Astrocyte (in vitro differentiated cells and primary cell): ENCODE results near the gene TSPAN4. TPM values are rescaled to one million over a fixed set of nuclear protein-coding genes. Genes with fewer than 3 reads are reported as not detected.

ENCODE experiments used
- DNase-seq: peaks from one replicate; pipeline ENCODE4 v3.0.0-alpha.2; 2010; ENCODE audit warnings: low read depth
- FAIRE-seq: peaks from 2 replicates; lab custom pipeline; 2011; peaks lifted over from hg19 to GRCh38; lab: Jason Lieb, UNC
- H2AFZ ChIP-seq: 2 replicates; pipeline ENCODE4 v1.6.0; 2012; ENCODE audit warnings: low read depth, low read length, inconsistent platforms
- H3K27ac ChIP-seq: 2 replicates; pipeline ENCODE4 v1.5.1; 2011; ENCODE audit warnings: low read depth, low read length, inconsistent platforms
- H3K27me3 ChIP-seq: 2 replicates; pipeline ENCODE4 v1.6.0; 2011; ENCODE audit warnings: low read length, inconsistent platforms; ENCODE audit not compliant: insufficient read depth
- H3K36me3 ChIP-seq: 2 replicates; pipeline ENCODE4 v1.5.1; 2011; ENCODE audit warnings: low read length, inconsistent platforms; ENCODE audit not compliant: insufficient read depth
- H3K4me1 ChIP-seq: 2 replicates; pipeline ENCODE4 v1.5.1; 2011; ENCODE audit warnings: low read length, inconsistent platforms; ENCODE audit not compliant: insufficient read depth
- H3K4me2 ChIP-seq: 2 replicates; pipeline ENCODE4 v1.6.0; 2012; ENCODE audit warnings: low read length, inconsistent platforms
- H3K4me3 ChIP-seq: 2 replicates; pipeline ENCODE4 v1.5.1; 2011; ENCODE audit warnings: low read depth, mild to moderate bottlenecking, low read length, inconsistent platforms; ENCODE audit not compliant: insufficient read depth
- H3K79me2 ChIP-seq: 2 replicates; pipeline ENCODE4 v1.6.0; 2012; ENCODE audit warnings: mild to moderate bottlenecking, low read length, inconsistent platforms; ENCODE audit not compliant: insufficient read depth
- H3K9ac ChIP-seq: 2 replicates; pipeline ENCODE4 v1.6.0; 2012; ENCODE audit warnings: mild to moderate bottlenecking, low read length, inconsistent platforms
- H3K9me3 ChIP-seq: 2 replicates; pipeline ENCODE4 v1.5.1; 2012; ENCODE audit warnings: low read depth, mild to moderate bottlenecking, low read length, inconsistent platforms; ENCODE audit not compliant: insufficient read depth
- H4K20me1 ChIP-seq: 2 replicates; pipeline ENCODE4 v1.6.0; 2012; ENCODE audit warnings: low read length, inconsistent platforms; ENCODE audit not compliant: insufficient read depth
- H3K27ac Mint-ChIP-seq: one replicate; pipeline ENCODE4 v1.8.0; 2021; ENCODE audit warnings: mild to moderate bottlenecking, mixed read lengths; ENCODE audit not compliant: unreplicated experiment
- H3K27me3 Mint-ChIP-seq: one replicate; pipeline ENCODE4 v1.8.0; 2021; ENCODE audit warnings: low read depth, mixed read lengths; ENCODE audit not compliant: unreplicated experiment
- H3K36me3 Mint-ChIP-seq: one replicate; pipeline ENCODE4 v1.8.0; 2021; ENCODE audit warnings: low read depth, mixed read lengths; ENCODE audit not compliant: unreplicated experiment
- H3K4me1 Mint-ChIP-seq: one replicate; pipeline ENCODE4 v1.8.0; 2021; ENCODE audit warnings: low read depth, mixed read lengths; ENCODE audit not compliant: unreplicated experiment
- H3K4me3 Mint-ChIP-seq: one replicate; pipeline ENCODE4 v1.8.0; 2021; ENCODE audit warnings: mild to moderate bottlenecking, moderate library complexity, mixed read lengths; ENCODE audit not compliant: unreplicated experiment
- H3K9me3 Mint-ChIP-seq: one replicate; pipeline ENCODE4 v1.8.0; 2021; ENCODE audit warnings: mild to moderate bottlenecking, mixed read lengths; ENCODE audit not compliant: unreplicated experiment
- EZH2 ChIP-seq: IDR thresholded peaks from 2 replicates; pipeline ENCODE4 v1.6.1; 2012; ENCODE audit warnings: mild to moderate bottlenecking, low read length, inconsistent platforms; ENCODE audit not compliant: insufficient read depth
- total RNA-seq: library from RNA; stranded (reverse); gene quantifications from 2 replicates; pipeline ENCODE4 v1.2.1, GENCODE V29; 2021
- TF ChIP-seq, protein P1 (sequence below): IDR thresholded peaks from 2 replicates; pipeline ENCODE4 v1.5.1; 2011; ENCODE audit warnings: low read depth, mild to moderate bottlenecking, inconsistent platforms, low read length, moderate library complexity; ENCODE audit not compliant: insufficient read depth

The TSPAN4 gene
- total RNA-seq, 1 donor from 2014 or later: 69.5 TPM

DNA sequence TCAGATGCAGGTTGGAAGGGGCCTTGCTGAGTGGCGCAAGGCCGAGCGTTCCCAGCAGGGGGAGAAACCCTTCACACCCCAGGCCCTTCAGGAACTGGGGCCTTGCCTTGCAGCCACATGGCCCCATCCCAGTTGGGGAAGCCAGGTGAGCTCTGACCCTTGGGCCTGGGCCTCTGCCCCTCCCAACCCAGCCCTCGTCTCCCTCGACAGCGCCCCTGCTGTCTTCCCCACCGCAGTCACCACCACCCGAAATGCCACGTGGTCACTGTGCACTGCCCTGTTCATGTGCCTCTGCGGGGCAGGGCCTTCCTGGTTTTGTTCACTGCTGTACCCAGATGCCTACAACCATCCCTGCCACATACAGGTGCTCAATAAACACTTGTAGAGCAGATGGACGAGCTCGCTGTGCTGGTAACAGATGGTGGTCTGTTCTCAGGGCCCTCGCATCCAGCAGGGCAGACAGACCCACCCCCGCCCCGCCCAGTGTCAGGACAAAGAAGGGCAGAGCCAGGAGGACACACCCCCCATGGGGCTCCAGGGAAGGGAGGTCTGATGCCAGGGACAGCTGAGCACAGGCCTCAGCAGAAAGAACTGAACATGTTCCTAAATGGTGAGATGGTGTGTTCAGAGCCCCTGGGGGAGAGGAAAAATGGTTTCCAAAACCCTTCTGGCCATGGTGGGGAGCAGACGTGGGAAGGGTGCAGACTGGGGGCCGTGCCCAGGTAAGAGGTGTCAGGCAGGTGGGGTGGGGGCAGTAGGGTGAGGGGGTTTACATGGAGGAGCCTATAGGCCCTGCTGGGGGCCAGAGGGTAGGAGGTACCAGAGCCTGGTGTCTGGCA lies 4.0 kb upstream of the TSPAN4 start:
- Mint-ChIP-seq H3K4me1 (peaks cover 20% of the 10 kb centered on the region), H3K36me3 (peaks cover 6% of the 10 kb centered on the region), H3K4me3 (no peak overlapping the region), H3K9me3 (no peaks in the 10 kb centered on the region), H3K27me3 (no peaks in the 10 kb centered on the region), H3K27ac (peak overlapping the region; percentile 87)
- Histone ChIP-seq H4K20me1 (peaks cover 81% of the 10 kb centered on the region), H3K79me2 (peaks cover 85% of the 10 kb centered on the region), H3K9me3 (no peaks in the 10 kb centered on the region), H3K4me2 (no peak overlapping the region), H3K27me3 (no peaks in the 10 kb centered on the region), H3K9ac (no peak overlapping the region), H3K4me3 (no peak overlapping the region), H3K4me1 (peaks cover 49% of the 10 kb centered on the region), H2AFZ (no peak overlapping the region), H3K27ac (no peak overlapping the region), H3K36me3 (peaks cover 19% of the 10 kb centered on the region)
- no peak for FAIRE-seq
- no peak for DNase-seq
- no peak for TF ChIP-seq EZH2
- TF ChIP-seq, protein P1, sequence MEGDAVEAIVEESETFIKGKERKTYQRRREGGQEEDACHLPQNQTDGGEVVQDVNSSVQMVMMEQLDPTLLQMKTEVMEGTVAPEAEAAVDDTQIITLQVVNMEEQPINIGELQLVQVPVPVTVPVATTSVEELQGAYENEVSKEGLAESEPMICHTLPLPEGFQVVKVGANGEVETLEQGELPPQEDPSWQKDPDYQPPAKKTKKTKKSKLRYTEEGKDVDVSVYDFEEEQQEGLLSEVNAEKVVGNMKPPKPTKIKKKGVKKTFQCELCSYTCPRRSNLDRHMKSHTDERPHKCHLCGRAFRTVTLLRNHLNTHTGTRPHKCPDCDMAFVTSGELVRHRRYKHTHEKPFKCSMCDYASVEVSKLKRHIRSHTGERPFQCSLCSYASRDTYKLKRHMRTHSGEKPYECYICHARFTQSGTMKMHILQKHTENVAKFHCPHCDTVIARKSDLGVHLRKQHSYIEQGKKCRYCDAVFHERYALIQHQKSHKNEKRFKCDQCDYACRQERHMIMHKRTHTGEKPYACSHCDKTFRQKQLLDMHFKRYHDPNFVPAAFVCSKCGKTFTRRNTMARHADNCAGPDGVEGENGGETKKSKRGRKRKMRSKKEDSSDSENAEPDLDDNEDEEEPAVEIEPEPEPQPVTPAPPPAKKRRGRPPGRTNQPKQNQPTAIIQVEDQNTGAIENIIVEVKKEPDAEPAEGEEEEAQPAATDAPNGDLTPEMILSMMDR: no peak

DNA sequence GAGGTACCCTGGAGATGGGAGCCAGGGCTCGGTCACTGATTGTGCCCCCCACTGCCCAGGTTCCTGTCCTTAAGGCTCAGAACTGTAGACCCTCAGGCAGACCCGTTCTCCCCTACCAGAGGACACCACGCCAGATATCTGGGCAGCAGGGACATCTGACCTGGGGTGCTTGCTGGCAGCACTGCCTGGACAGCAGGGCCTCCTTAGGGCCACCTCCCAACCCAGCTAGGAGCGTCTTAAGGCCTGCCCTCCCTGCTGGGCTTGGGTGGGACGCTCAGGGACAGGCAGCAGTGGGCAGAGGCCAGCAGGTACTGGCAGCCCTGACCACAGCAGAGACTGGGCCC lies 3.4 kb upstream of the TSPAN4 start:
- Histone ChIP-seq H3K9ac (no peak overlapping the region), H3K4me3 (no peak overlapping the region), H2AFZ (no peak overlapping the region), H3K27ac (no peak overlapping the region), H3K36me3 (peaks cover 19% of the 10 kb centered on the region), H3K4me1 (peaks cover 48% of the 10 kb centered on the region), H3K79me2 (peaks cover 79% of the 10 kb centered on the region), H4K20me1 (peaks cover 75% of the 10 kb centered on the region), H3K9me3 (no peaks in the 10 kb centered on the region), H3K27me3 (no peaks in the 10 kb centered on the region), H3K4me2 (no peak overlapping the region)
- Mint-ChIP-seq H3K9me3 (no peaks in the 10 kb centered on the region), H3K36me3 (peaks cover 6% of the 10 kb centered on the region), H3K27ac (no peak overlapping the region), H3K27me3 (no peaks in the 10 kb centered on the region), H3K4me3 (no peak overlapping the region), H3K4me1 (peaks cover 15% of the 10 kb centered on the region)
- FAIRE-seq (no peak), DNase-seq (no peak)
- TF ChIP-seq, protein P1: no peak
- TF ChIP-seq EZH2: no peak
